Tibial nerve (tissue), 4 donors: ENCODE results near the gene MGP. TPM values are rescaled to one million over a fixed set of nuclear protein-coding genes. Genes with fewer than 3 reads are reported as not detected.

Experiments used
- DNase-seq, 2 donors: peaks; one replicate each; pipeline ENCODE4 v3.0.0-alpha.2; 2019; ENCODE audit warnings: low spot score in 2 of 2
- H3K27ac ChIP-seq, 4 donors: fragments of 200-600 bp; sonication (generic) in 3 of 4; one replicate each; pipeline ENCODE4 v1.5.1; 2017 to 2019; ENCODE audit warnings: mild to moderate bottlenecking in 1 of 4
- H3K27me3 ChIP-seq, 2 donors: fragments of 200-600 bp; sonication (generic) in 1 of 2; one replicate each; pipeline versions ENCODE4 v1.5.1 to v1.6.0; 2017 to 2019
- H3K36me3 ChIP-seq, 3 donors: fragments of 200-600 bp; sonication (generic); one replicate each; pipeline ENCODE4 v1.5.1; 2018 to 2019
- H3K4me1 ChIP-seq, 4 donors: fragments of 200-600 bp; sonication (generic) in 3 of 4; one replicate each; pipeline ENCODE4 v1.5.1; 2017 to 2019
- H3K4me3 ChIP-seq, 4 donors: fragments of 200-600 bp; sonication (generic) in 3 of 4; one replicate each; pipeline ENCODE4 v1.5.1; 2017 to 2019; ENCODE audit warnings: mild to moderate bottlenecking in 1 of 4, moderate library complexity in 1 of 4
- H3K9me3 ChIP-seq, 4 donors: fragments of 200-600 bp; sonication (generic) in 3 of 4; one replicate each; pipeline ENCODE4 v1.5.1; 2017 to 2019
- EP300 ChIP-seq, 2 donors: sonication (generic); formaldehyde crosslinking; IDR thresholded peaks; one replicate each; pipeline ENCODE4 v1.6.1; 2017; ENCODE audit warnings: antibody characterized with exemption in 2 of 2, mild to moderate bottlenecking in 1 of 2
- POLR2A ChIP-seq, 2 donors: fragments of 450-650 bp; IDR thresholded peaks; one replicate each; pipeline ENCODE4 v1.6.1; 2017; ENCODE audit warnings: antibody characterized with exemption in 2 of 2, mild to moderate bottlenecking in 2 of 2, moderate library complexity in 2 of 2
- WGBS, 2 donors: methylation state at CpG; one replicate each; pipeline ENCODE4 v1.1.5; 2018; 5-methylcytosine and 5-hydroxymethylcytosine counted together
- total RNA-seq, 4 donors: library from RNA; depleted of rRNA; stranded (reverse); fragments of >200 nt; gene quantifications; one replicate each; pipeline ENCODE4 v1.1.0, GENCODE V29; 2016
- TF ChIP-seq, protein P1 (sequence below), 5 experiments: fragments of 200-600 bp in 3 of 5; fragments of 450-650 bp in 2 of 5; sonication (generic) in 3 of 5; IDR thresholded peaks; one replicate each; pipeline ENCODE4 v1.5.1; 2016 to 2019; ENCODE audit warnings: antibody characterized with exemption in 5 of 5, mild to moderate bottlenecking in 3 of 5, moderate library complexity in 2 of 5

Gene MGP
- total RNA-seq, 4 donors from 2014 or later = 187 to 759 (median 492) TPM

GRCh38 chr12:14833952-14834351, 51.7 kb downstream of the MGP start:
- Histone ChIP-seq H3K4me3 (no peak overlapping the region), H3K4me1 (peaks cover 0 to 23% (median 8%) of the 10 kb centered on the region in 4 donors), H3K27ac (peak overlapping the region in 2 of 4 donors; percentile 34 to 76), H3K27me3 (no peaks in the 10 kb centered on the region), H3K36me3 (no peaks in the 10 kb centered on the region), H3K9me3 (no peaks in the 10 kb centered on the region)
- TF ChIP-seq, protein P1, sequence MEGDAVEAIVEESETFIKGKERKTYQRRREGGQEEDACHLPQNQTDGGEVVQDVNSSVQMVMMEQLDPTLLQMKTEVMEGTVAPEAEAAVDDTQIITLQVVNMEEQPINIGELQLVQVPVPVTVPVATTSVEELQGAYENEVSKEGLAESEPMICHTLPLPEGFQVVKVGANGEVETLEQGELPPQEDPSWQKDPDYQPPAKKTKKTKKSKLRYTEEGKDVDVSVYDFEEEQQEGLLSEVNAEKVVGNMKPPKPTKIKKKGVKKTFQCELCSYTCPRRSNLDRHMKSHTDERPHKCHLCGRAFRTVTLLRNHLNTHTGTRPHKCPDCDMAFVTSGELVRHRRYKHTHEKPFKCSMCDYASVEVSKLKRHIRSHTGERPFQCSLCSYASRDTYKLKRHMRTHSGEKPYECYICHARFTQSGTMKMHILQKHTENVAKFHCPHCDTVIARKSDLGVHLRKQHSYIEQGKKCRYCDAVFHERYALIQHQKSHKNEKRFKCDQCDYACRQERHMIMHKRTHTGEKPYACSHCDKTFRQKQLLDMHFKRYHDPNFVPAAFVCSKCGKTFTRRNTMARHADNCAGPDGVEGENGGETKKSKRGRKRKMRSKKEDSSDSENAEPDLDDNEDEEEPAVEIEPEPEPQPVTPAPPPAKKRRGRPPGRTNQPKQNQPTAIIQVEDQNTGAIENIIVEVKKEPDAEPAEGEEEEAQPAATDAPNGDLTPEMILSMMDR (IDR thresholded peaks at IDR 0.05) = no peak
- no peak for DNase-seq
- 22 to 36% methylated on average over 1 of the region's 1 CpG for WGBS, 2 donors

DNA sequence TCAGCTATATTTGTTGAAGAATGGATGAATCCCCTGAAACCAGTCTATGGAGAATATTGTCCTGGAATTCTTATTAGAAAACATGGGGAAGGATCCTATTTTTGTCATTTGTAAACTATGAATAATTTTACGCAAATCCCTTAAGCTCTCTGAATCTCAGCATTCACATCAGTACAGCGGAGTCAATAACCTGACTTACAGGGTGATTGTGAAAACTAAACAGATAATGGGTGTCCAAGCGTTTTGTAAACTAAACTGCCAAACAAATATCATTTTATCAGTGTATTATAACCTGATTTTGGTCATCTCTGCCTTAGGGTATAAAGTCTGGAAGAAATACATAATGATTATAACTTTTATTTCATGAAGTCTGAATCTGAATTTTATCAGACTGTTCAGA, 52.3 kb downstream of the MGP start:
- Histone ChIP-seq H3K36me3 (no peaks in the 10 kb centered on the region), H3K27me3 (no peaks in the 10 kb centered on the region), H3K4me1 (peaks cover 0 to 23% (median 8%) of the 10 kb centered on the region in 4 donors), H3K4me3 (no peak overlapping the region), H3K27ac (peak overlapping the region in 2 of 4 donors; percentile 34 to 76), H3K9me3 (no peaks in the 10 kb centered on the region)
- no peak for DNase-seq
- WGBS, 2 donors = 76 to 80% methylated on average over 3 of the region's 3 CpGs
- TF ChIP-seq, protein P1 (IDR thresholded peaks at IDR 0.05) = no peak
- TF ChIP-seq POLR2A (IDR thresholded peaks at IDR 0.05) (no peak), EP300 (IDR thresholded peaks at IDR 0.05) (no peak)

Other genes starting within 250 kb of the MGP start
- gene GUCY2C, start 189.3 kb downstream of the MGP start, total RNA-seq = not detected
- 10 to 100 TPM; 11.7 to 22.6 (median 19.2) TPM for gene WBP11, start 82.4 kb downstream of the MGP start, total RNA-seq
- 1 to 10 TPM in 1 of 4 donors, under 1 TPM in 3; 0.20 to 2.1 (median 0.89) TPM for gene C12orf60, start 82.2 kb downstream of the MGP start, total RNA-seq
- gene SMCO3, start 71.7 kb downstream of the MGP start, total RNA-seq = 10 to 100 TPM in 1 of 4 donors, 1 to 10 TPM in 3; 1.2 to 10.5 (median 6.2) TPM
- gene ART4, start 42.3 kb downstream of the MGP start, total RNA-seq = 1 to 10 TPM in 2 of 4 donors, under 1 TPM in 2; under 0.01 to 5.9 (median 1.4) TPM
- gene ERP27, start 52.7 kb upstream of the MGP start, total RNA-seq = not detected
- 100 to 1,000 TPM in 2 of 4 donors, 10 to 100 TPM in 2; 63.8 to 112 (median 89.4) TPM for gene ARHGDIB, start 75.7 kb upstream of the MGP start, total RNA-seq
- not detected for gene PDE6H, start 87.2 kb upstream of the MGP start, total RNA-seq